ENCODE data around the gene NBPF1.
"Not testable (repeated sequence)": the region's sequence is repeated elsewhere in the genome, so short reads cannot be mapped to it uniquely, and the experiment has no call there.

The NBPF1 gene

GRCh38 chr1:16602336-16603011, 10.9 kb downstream of the NBPF1 start:
- peaks cover 17% of the 10 kb centered on the region for H3K36me3 ChIP-seq
- not testable (repeated sequence) for DNase-seq; H3K9me3 ChIP-seq (ENCODE audit: severe bottlenecking); H3K4me3 ChIP-seq (ENCODE audit: low read depth, low read length); H3K27ac ChIP-seq; H3K27me3 ChIP-seq (ENCODE audit: insufficient read depth, low read depth, severe bottlenecking)

- H3K4me3 ChIP-seq (ENCODE audit: low read depth, low read length); H3K27ac ChIP-seq; H3K27me3 ChIP-seq (ENCODE audit: insufficient read depth, low read depth, severe bottlenecking); DNase-seq; H3K9me3 ChIP-seq (ENCODE audit: severe bottlenecking); H3K36me3 ChIP-seq: not testable (repeated sequence)
Observed at GRCh38 chr1:16600855-16601786, 12.2 kb downstream of the NBPF1 start.

DNA sequence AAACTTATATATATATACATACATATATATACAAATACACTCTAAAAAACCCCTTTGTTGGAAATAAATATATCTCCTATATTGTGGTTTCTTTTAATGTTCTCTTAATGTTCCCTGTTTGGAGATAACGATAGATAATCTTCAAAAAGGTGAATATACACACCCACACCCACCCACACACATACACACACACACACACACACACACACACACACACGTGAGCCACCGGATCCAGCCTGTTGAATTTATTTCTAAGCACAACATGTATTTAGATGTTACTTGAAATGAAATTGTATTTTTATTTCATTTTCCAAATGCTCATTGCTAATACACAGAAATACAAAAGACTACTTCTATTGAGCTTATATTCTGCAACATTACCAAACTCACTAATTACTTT, 14.0 kb downstream of the NBPF1 start:
- not testable (repeated sequence) for H3K36me3 ChIP-seq; H3K9me3 ChIP-seq (ENCODE audit: severe bottlenecking); DNase-seq; H3K27ac ChIP-seq; H3K27me3 ChIP-seq (ENCODE audit: insufficient read depth, low read depth, severe bottlenecking); H3K4me3 ChIP-seq (ENCODE audit: low read depth, low read length)

DNA sequence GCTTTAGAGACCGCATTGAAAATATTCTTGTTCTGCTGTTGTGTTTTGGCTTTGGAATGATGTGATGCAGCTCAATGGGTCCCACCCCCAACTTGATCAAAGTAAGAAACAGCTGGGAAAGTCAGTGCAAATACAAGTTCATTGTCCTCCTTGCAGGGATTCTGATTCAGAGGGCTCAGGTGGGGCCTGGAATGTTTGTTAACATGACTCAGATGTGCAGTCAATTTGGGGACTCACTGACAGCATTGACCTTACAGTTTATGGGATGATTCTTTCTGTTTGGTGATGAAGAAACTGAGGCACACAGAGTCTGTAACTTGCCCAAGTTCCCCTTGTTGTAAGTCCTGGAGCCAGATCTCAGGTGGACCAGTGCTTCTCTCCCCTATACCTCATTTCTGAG, 18.1 kb downstream of the NBPF1 start:
- H3K4me3 ChIP-seq (ENCODE audit: low read depth, low read length); H3K27me3 ChIP-seq (ENCODE audit: insufficient read depth, low read depth, severe bottlenecking); H3K9me3 ChIP-seq (ENCODE audit: severe bottlenecking); DNase-seq; H3K36me3 ChIP-seq; H3K27ac ChIP-seq: not testable (repeated sequence)

- H3K9me3 ChIP-seq (ENCODE audit: severe bottlenecking); H3K4me3 ChIP-seq (ENCODE audit: low read depth, low read length); H3K36me3 ChIP-seq; H3K27me3 ChIP-seq (ENCODE audit: insufficient read depth, low read depth, severe bottlenecking); H3K27ac ChIP-seq; DNase-seq: not testable (repeated sequence)
Observed at GRCh38 chr1:16591845-16592244, 21.5 kb downstream of the NBPF1 start.

DNA sequence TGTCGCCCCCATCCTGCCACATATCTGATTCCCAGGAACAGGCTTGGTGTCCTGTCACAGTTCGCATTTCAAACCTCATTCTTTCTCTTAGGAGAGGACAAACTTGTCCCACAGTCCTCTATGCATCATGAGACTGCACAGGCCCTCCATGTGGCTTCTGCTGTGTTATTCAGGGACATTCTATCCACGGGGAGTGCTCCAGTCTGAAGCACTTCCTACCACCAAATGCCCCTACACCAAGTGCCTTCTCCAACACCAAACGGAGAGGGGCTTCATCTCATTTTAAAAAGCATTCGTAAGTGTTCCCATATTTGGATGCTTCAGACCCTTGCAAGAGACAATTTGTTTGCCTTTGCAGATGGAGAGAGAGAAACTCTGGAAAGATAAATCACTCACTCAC, 25.3 kb downstream of the NBPF1 start:
- not testable (repeated sequence) for H3K27me3 ChIP-seq (ENCODE audit: insufficient read depth, low read depth, severe bottlenecking); DNase-seq; H3K27ac ChIP-seq; H3K9me3 ChIP-seq (ENCODE audit: severe bottlenecking); H3K4me3 ChIP-seq (ENCODE audit: low read depth, low read length); H3K36me3 ChIP-seq

DNA sequence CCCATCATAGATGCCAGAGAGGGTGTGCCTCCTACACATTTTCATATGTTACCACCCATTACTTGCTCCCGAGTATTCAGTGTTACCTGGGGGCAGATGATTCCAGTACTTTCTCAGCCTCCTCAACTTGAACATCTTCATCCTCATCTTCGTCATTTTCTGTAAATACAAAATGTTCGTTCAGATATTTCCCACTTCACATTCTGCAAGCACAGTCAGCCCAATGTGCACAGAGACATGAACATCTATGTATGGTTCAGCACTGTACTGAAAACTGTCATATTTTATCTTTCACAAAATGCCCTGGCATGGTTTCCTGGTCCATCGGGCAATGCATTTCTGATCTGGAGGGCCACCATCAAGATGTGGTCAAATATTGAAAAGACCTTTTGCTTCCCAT, 25.7 kb downstream of the NBPF1 start:
- H3K9me3 ChIP-seq (ENCODE audit: severe bottlenecking); H3K36me3 ChIP-seq; H3K27me3 ChIP-seq (ENCODE audit: insufficient read depth, low read depth, severe bottlenecking); H3K4me3 ChIP-seq (ENCODE audit: low read depth, low read length); H3K27ac ChIP-seq; DNase-seq: not testable (repeated sequence)

DNA sequence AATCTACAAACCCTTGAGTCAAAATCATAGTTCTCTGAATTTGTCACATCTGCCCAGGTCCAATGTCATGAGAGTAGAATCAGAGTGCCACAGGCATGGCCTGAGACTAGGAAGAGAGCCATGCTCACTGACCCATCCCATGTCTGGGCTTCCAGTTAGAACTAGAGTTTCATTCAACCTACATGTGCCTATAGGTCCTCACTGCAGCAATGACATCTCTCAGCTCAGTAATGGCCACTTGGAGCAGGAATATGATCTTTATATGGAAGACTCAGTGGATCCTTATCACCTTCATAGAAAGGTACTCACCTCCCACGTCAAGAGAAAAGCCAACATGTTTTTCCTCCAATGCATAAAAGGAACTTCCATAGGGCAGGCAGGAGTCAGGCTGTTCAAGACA, 48.0 kb downstream of the NBPF1 start:
- H3K27ac ChIP-seq; H3K4me3 ChIP-seq (ENCODE audit: low read depth, low read length); H3K9me3 ChIP-seq (ENCODE audit: severe bottlenecking); H3K27me3 ChIP-seq (ENCODE audit: insufficient read depth, low read depth, severe bottlenecking); H3K36me3 ChIP-seq; DNase-seq: not testable (repeated sequence)

DNA sequence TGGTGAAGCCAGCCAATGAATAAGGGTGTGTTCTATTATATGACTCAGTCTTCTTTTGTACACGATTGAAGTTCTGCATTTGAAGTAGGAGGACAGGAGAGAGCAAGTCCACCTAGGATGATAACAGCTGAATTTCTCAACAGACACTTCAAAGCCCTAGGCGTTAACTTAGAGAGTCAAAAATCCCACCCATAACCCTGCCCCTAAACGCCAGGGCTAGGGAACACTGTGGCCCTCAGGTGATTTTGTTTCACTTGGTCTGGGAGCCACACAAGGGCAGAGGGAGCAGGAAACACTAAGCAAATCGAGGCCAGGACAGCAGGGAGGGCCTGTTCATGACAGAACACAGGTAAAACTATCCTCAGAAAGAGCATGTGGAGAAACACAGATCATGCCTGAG, 52.3 kb downstream of the NBPF1 start:
- H3K4me3 ChIP-seq (ENCODE audit: low read depth, low read length); H3K27me3 ChIP-seq (ENCODE audit: insufficient read depth, low read depth, severe bottlenecking); H3K9me3 ChIP-seq (ENCODE audit: severe bottlenecking); H3K27ac ChIP-seq; DNase-seq; H3K36me3 ChIP-seq: not testable (repeated sequence)

- H3K27me3 ChIP-seq (ENCODE audit: insufficient read depth, low read depth, severe bottlenecking); DNase-seq; H3K36me3 ChIP-seq; H3K4me3 ChIP-seq (ENCODE audit: low read depth, low read length); H3K9me3 ChIP-seq (ENCODE audit: severe bottlenecking); H3K27ac ChIP-seq: not testable (repeated sequence)
Observed at GRCh38 chr1:16560498-16560897, 52.9 kb downstream of the NBPF1 start.

DNA sequence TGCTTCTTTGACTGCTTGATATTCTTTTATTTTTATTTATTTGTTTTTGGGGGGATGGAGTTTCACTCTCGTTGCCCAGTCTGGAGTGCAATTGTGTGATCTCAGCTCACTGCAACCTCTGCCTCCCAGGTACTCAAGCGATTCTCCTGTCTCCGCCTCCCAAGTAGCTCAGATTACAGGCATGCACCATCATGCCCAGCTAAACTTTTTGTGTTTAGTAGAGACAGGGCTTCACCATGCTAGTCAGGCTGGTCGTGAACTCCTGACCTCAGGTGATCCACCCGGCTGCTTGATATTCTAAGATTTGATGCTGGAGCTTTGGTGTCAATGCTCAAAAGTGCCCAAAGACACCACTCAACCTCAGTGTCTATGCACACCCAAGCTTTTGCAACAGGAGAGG, 53.7 kb downstream of the NBPF1 start:
- H3K9me3 ChIP-seq (ENCODE audit: severe bottlenecking); H3K36me3 ChIP-seq; H3K27ac ChIP-seq; H3K27me3 ChIP-seq (ENCODE audit: insufficient read depth, low read depth, severe bottlenecking); H3K4me3 ChIP-seq (ENCODE audit: low read depth, low read length); DNase-seq: not testable (repeated sequence)

DNA sequence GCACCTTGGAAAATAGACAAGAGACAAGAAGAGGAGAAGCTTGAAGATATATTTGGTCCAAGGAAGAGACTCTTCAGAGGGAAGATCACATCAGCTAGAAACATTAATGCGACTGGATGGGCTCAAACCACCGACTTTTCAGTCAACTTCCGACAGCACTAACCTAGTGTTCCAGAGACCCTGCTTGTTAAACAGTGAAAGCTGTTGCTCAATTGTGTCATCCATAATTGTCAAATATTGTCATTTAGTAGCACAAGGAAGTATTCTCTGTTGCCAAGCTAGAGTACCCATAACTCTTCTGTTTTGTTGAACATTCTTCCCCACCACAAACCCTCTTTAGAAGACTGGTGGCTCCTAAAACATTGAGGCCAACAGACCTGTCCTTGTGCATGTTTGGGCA, 56.3 kb downstream of the NBPF1 start:
- H3K36me3 ChIP-seq; H3K27me3 ChIP-seq (ENCODE audit: insufficient read depth, low read depth, severe bottlenecking); DNase-seq; H3K27ac ChIP-seq; H3K9me3 ChIP-seq (ENCODE audit: severe bottlenecking); H3K4me3 ChIP-seq (ENCODE audit: low read depth, low read length): not testable (repeated sequence)

GRCh38 chr1:16553244-16553643, 60.1 kb downstream of the NBPF1 start:
- not testable (repeated sequence) for H3K36me3 ChIP-seq; H3K9me3 ChIP-seq (ENCODE audit: severe bottlenecking); H3K27me3 ChIP-seq (ENCODE audit: insufficient read depth, low read depth, severe bottlenecking); H3K27ac ChIP-seq; H3K4me3 ChIP-seq (ENCODE audit: low read depth, low read length); DNase-seq

- not testable (repeated sequence) for H3K27me3 ChIP-seq (ENCODE audit: insufficient read depth, low read depth, severe bottlenecking); H3K4me3 ChIP-seq (ENCODE audit: low read depth, low read length); H3K9me3 ChIP-seq (ENCODE audit: severe bottlenecking); H3K36me3 ChIP-seq; DNase-seq; H3K27ac ChIP-seq
Observed at GRCh38 chr1:16550212-16550918, 63.0 kb downstream of the NBPF1 start.
